H1 (cell line): ENCODE data around the gene TMEM255A. TPM values are rescaled to one million over a fixed set of nuclear protein-coding genes. Genes with fewer than 3 reads are reported as not detected.

Source experiments
- CREB1 ChIP-seq: IDR thresholded peaks from 2 replicates; pipeline ENCODE4 v1.6.1; 2012; ENCODE audit warnings: inconsistent platforms
- CTCF ChIP-seq, 3 experiments: IDR thresholded peaks; 1 replicate in 2 of 3; 2 replicates in 1 of 3; pipeline versions ENCODE4 v1.5.1 to v1.6.1; 2011; ENCODE audit warnings: low read length in 3 of 3, mild to moderate bottlenecking in 3 of 3, inconsistent platforms in 2 of 3, low read depth in 1 of 3, moderate library complexity in 1 of 3; ENCODE audit not compliant: insufficient read depth in 1 of 3; ENCODE audit errors: control extremely low read depth in 1 of 3
- NANOG ChIP-seq: IDR thresholded peaks from 2 replicates; pipeline ENCODE4 v1.6.1; 2011; ENCODE audit warnings: low read length, low read depth, mild to moderate bottlenecking, inconsistent platforms; ENCODE audit not compliant: insufficient read depth, poor library complexity, severe bottlenecking
- POU5F1 ChIP-seq: IDR thresholded peaks from 2 replicates; pipeline ENCODE4 v1.6.1; 2011; ENCODE audit warnings: low read depth, mild to moderate bottlenecking, low read length, moderate library complexity
- RXRA ChIP-seq: IDR thresholded peaks from 2 replicates; pipeline ENCODE4 v1.6.1; 2011; ENCODE audit warnings: low read depth, mild to moderate bottlenecking, low read length, moderate library complexity; ENCODE audit not compliant: insufficient read depth
- polyA plus RNA-seq, 7 experiments: library from polyadenylated mRNA; depleted of rRNA in 3 of 7; stranded (reverse) in 5 of 7; unstranded in 2 of 7; fragments of >200 nt in 5 of 7; fragments of 200-250 nt in 2 of 7; gene quantifications; 1 replicate in 5 of 7; 2 replicates in 1 of 7; 4 replicates in 1 of 7; pipeline versions ENCODE4 v1.2.1 to v1.2.3, GENCODE V29; 2011 to 2013; ENCODE audit warnings: missing spikeins in 2 of 7, mixed read lengths in 2 of 7
- total RNA-seq: library from RNA; stranded (reverse); fragmentation: NEBNext Ultra II Directional; extraction: Animal tissue kit (Norgen Biotek cat#: 25700); gene quantifications from 2 replicates; pipeline ENCODE4 v1.2.1, GENCODE V29; 2021

Gene TMEM255A
- total and polyA plus RNA-seq, 2 of the 8 experiments (the other 6 are each of a cell fraction or from before 2014, with no cell fraction given), result 0.73 to 2.3 TPM

- TF ChIP-seq NANOG, result no peak
- TF ChIP-seq POU5F1, result no peak
- TF ChIP-seq CREB1, result no peak
- TF ChIP-seq RXRA, result no peak
- TF ChIP-seq CTCF (IDR thresholded peaks at IDR 0.05; ENCODE audit: control extremely low read depth in 1 of 3, insufficient read depth in 1 of 3, low read depth in 1 of 3, low read length in 3 of 3), result no peak
These were observed 23.3 kb upstream of the TMEM255A start (continued) for GRCh38 chrX:120334603-120335002.
